Testis (tissue), 3 donors: Measurements from ENCODE around the gene KIF2A. TPM values are rescaled to one million over a fixed set of nuclear protein-coding genes. Genes with fewer than 3 reads are reported as not detected.
A peak's percentile ranks its signal among the peaks of the same experiment; 100 is the strongest.

ENCODE experiments used
- DNase-seq: peaks from one replicate; pipeline ENCODE4 v3.0.0-alpha.2; 2019
- H3K27ac ChIP-seq, 2 donors: fragments of 200-600 bp; sonication (generic); one replicate each; pipeline ENCODE4 v1.5.1; 2019
- H3K27me3 ChIP-seq: fragments of 200-600 bp; sonication (generic); one replicate; pipeline ENCODE4 v1.5.1; 2019
- H3K36me3 ChIP-seq: fragments of 200-600 bp; sonication (generic); one replicate; pipeline ENCODE4 v1.5.1; 2017; ENCODE audit warnings: low read depth; ENCODE audit errors: missing control alignments
- H3K4me1 ChIP-seq: fragments of 200-600 bp; sonication (generic); one replicate; pipeline ENCODE4 v1.5.1; 2019
- H3K4me3 ChIP-seq, 2 donors: fragments of 200-600 bp; sonication (generic); one replicate each; pipeline ENCODE4 v1.5.1; 2017 to 2019
- H3K9me3 ChIP-seq: fragments of 200-600 bp; sonication (generic); one replicate; pipeline ENCODE4 v1.5.1; 2017
- CTCF ChIP-seq, 3 experiments: fragments of 450-650 bp in 2 of 3; fragments of 200-600 bp in 1 of 3; sonication (generic) in 1 of 3; IDR thresholded peaks; one replicate each; pipeline ENCODE4 v1.5.1; 2016 to 2019; ENCODE audit warnings: antibody characterized with exemption in 3 of 3, mild to moderate bottlenecking in 2 of 3, moderate library complexity in 1 of 3
- POLR2A ChIP-seq: fragments of 450-650 bp; IDR thresholded peaks from one replicate; pipeline ENCODE4 v1.6.1; 2017; ENCODE audit warnings: antibody characterized with exemption, mild to moderate bottlenecking, moderate library complexity
- WGBS, 2 donors: methylation state at CpG; one replicate each; pipeline ENCODE4 v1.1.5; 2018; 5-methylcytosine and 5-hydroxymethylcytosine counted together
- intact Hi-C: fragments of 100-400 bp; cut with DNase I; formaldehyde crosslinking; loops from one replicate; pipeline ENCODE4 v1.15.1; 2023; ENCODE audit warnings: low total_unique reads
- polyA plus RNA-seq: library from polyadenylated mRNA; stranded (reverse); fragments of 350-450 nt; fragmentation: Illumina TruSeq; extraction: RNeasy Lipid Tissue Mini Kit (QIAGEN cat#74804); gene quantifications from one replicate; pipeline ENCODE4 v1.2.3, GENCODE V29; 2014; ENCODE audit warnings: low read depth, low replicate concordance; ENCODE audit not compliant: insufficient read depth
- total RNA-seq, 2 donors: library from RNA; depleted of rRNA; stranded (reverse); fragments of >200 nt; gene quantifications; one replicate each; pipeline ENCODE4 v1.2.3, GENCODE V29; 2016

The KIF2A gene
- total and polyA plus RNA-seq, 3 donors from 2014 or later, result 80.0 to 91.5 (median 86.5) TPM

GRCh38 chr5:62298118-62298517 lies 7.9 kb upstream of the KIF2A start:
- H3K36me3 ChIP-seq, result no peaks in the 10 kb centered on the region
- H3K27ac ChIP-seq, result no peak overlapping the region
- no peaks in the 10 kb centered on the region for H3K9me3 ChIP-seq
- H3K4me3 ChIP-seq, result no peak overlapping the region
- no peak for DNase-seq
- TF ChIP-seq CTCF (IDR thresholded peaks at IDR 0.05), result no peak
- intact Hi-C loops, result no loop called here
- WGBS, 2 donors, result 80 to 83% methylated on average over 3 of the region's 3 CpGs
- H3K4me1 ChIP-seq, result no peaks in the 10 kb centered on the region
- no peaks in the 10 kb centered on the region for H3K27me3 ChIP-seq

DNA sequence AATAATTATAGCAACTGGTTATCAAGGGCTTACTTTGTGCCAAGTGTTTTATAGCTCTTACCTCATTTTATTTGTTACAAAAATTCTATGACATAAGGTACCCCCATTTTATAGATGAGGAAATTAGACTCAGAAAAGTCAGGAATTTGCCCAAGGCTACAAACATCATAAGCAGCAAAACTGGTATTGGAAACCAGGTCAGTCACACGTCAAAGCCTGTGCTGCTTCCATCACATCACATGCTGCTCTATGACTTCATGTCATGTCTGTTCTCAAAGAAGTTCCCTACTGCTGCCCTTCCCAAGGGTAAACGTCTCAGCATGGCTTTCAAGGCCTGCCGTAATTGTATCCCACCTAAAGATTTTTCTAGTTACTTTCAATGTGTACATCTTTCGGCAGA lies 6.9 kb upstream of the KIF2A start:
- H3K4me3 ChIP-seq, result no peak overlapping the region
- no peak overlapping the region for H3K27ac ChIP-seq
- no peaks in the 10 kb centered on the region for H3K4me1 ChIP-seq
- H3K9me3 ChIP-seq, result no peaks in the 10 kb centered on the region
- intact Hi-C loops, result no loop called here
- H3K36me3 ChIP-seq, result no peaks in the 10 kb centered on the region
- no peaks in the 10 kb centered on the region for H3K27me3 ChIP-seq
- no peak for DNase-seq
- TF ChIP-seq POLR2A, result no peak
- TF ChIP-seq CTCF (IDR thresholded peaks at IDR 0.05), result no peak
- WGBS, 2 donors, result 79 to 88% methylated on average over 4 of the region's 4 CpGs

DNA sequence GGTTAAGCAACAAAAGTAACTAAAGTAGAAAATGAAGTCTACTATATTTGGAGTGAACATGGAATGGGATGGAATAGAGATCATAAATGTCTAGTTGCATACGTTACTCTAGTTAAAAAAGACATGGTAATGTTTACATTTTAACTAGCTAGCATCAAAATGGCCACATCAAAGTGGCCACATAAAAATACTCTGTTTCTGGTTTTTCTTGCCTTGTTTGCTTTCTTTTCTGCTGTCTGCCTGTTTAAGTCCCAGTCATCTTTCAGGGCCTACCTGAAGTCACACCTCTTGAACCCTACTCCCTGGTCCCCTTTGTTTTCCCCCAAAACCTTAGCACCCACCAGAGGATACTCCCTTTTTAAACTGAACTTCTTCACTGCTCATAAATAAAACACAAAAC lies 6.4 kb upstream of the KIF2A start:
- no peaks in the 10 kb centered on the region for H3K9me3 ChIP-seq
- no peaks in the 10 kb centered on the region for H3K27me3 ChIP-seq
- WGBS, 2 donors, result 59 to 86% methylated on average over 1 of the region's 1 CpG
- no peak for TF ChIP-seq CTCF (IDR thresholded peaks at IDR 0.05)
- TF ChIP-seq POLR2A, result no peak
- H3K27ac ChIP-seq, result no peak overlapping the region
- DNase-seq, result no peak
- intact Hi-C loops, result no loop called here
- H3K36me3 ChIP-seq, result no peaks in the 10 kb centered on the region
- no peak overlapping the region for H3K4me3 ChIP-seq
- no peaks in the 10 kb centered on the region for H3K4me1 ChIP-seq

DNA sequence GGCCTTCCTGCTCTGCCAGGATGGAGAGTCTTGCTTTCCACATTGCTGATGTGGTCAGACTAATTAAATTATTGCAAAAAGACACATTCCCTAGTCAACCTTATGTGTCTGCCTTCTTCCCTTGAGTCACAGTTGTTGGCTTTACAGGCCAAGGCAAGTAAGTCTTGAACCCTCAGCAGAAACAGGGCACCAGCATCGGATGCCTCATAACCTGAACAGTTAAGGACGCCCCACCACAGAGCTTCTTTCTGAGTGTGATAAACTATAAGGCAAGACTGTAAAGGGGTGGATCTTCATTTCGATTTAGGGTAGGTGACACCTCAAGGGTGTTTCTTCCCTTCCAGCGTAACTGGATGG lies 670 bp upstream of the KIF2A start:
- H3K9me3 ChIP-seq, result no peaks in the 10 kb centered on the region
- no peaks in the 10 kb centered on the region for H3K36me3 ChIP-seq
- H3K4me1 ChIP-seq, result peaks cover 5% of the 10 kb centered on the region
- H3K27ac ChIP-seq, result peak overlapping the region; percentile 93
- H3K4me3 ChIP-seq, result peak overlapping the region; percentile 93 to 96
- WGBS, 2 donors, result 33 to 36% methylated on average over 4 of the region's 4 CpGs
- TF ChIP-seq POLR2A (no peak), CTCF (IDR thresholded peaks at IDR 0.05) (no peak)
- no peak for DNase-seq
- no peaks in the 10 kb centered on the region for H3K27me3 ChIP-seq
- intact Hi-C loops, result no loop called here

DNA sequence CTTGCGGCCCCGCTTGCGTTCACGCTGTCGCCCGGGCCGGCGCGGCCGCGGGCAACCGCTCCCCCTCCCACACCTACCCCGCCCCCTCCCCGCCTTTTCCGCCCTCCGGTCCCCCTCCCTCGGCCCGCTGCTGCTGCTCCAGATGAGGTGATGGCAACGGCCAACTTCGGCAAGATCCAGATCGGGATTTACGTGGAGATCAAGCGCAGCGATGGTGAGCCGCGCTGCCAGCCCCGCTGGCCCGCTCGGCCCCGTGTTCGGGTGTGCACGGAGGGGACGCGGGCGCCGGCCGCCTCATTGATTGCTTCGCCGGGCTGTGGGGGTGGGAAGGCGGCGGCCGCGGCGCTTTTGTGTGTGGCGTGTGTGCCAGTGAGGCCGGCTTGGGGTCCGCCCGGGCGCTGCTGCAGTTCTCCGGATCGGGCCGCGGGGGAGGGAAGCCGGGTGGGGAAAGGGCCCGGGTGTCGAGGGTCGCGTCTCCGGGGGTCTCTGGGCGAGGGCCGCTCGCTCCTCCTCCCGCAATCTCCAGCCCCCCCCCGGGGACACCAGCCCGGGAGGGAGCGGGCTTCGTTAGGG lies 403 bp downstream of the KIF2A start:
- H3K4me1 ChIP-seq, result peaks cover 5% of the 10 kb centered on the region
- no peaks in the 10 kb centered on the region for H3K9me3 ChIP-seq
- 0 to 1% methylated on average over 9 to 56 of the region's 67 CpGs for WGBS, 2 donors
- intact Hi-C loops, result no loop called here
- peak overlapping the region; percentile 93 to 96 for H3K4me3 ChIP-seq
- DNase-seq, result no peak
- no peaks in the 10 kb centered on the region for H3K27me3 ChIP-seq
- no peaks in the 10 kb centered on the region for H3K36me3 ChIP-seq
- no peak for TF ChIP-seq POLR2A
- TF ChIP-seq CTCF (IDR thresholded peaks at IDR 0.05), result no peak
- peak overlapping the region; percentile 93 for H3K27ac ChIP-seq
